PFSK-1 (cell line): ENCODE measurements around the gene FLCN.

Experiments used
- FOXP2 ChIP-seq: optimal IDR thresholded peaks from 2 replicates; pipeline ENCODE3; 2011; ENCODE audit warnings: borderline replicate concordance, control low read depth, inconsistent platforms; ENCODE audit not compliant: insufficient read depth; ENCODE audit errors: extremely low read length, extremely low read depth
- POLR2AphosphoS5 ChIP-seq: IDR thresholded peaks from 2 replicates; pipeline ENCODE4 v1.6.1; 2012; ENCODE audit warnings: low read depth, mild to moderate bottlenecking, control low read depth, low read length, moderate library complexity
- SIN3A ChIP-seq: IDR thresholded peaks from 2 replicates; pipeline ENCODE4 v1.6.1; 2012; ENCODE audit warnings: mild to moderate bottlenecking, low read length, moderate library complexity, borderline replicate concordance; ENCODE audit not compliant: insufficient read depth
- TAF1 ChIP-seq: IDR thresholded peaks from 2 replicates; pipeline ENCODE4 v1.6.1; 2012; ENCODE audit warnings: low read length, control low read depth, borderline replicate concordance; ENCODE audit not compliant: insufficient read depth
- TF ChIP-seq, protein P1 (sequence below), 2 experiments: IDR thresholded peaks; 2 replicates each; pipeline versions ENCODE4 v1.6.1 to v1.8.0; 2011 to 2012; ENCODE audit warnings: low read depth in 2 of 2, low read length in 2 of 2, control low read depth in 1 of 2, inconsistent platforms in 1 of 2, mild to moderate bottlenecking in 1 of 2, moderate library complexity in 1 of 2; ENCODE audit not compliant: insufficient read depth in 1 of 2

FLCN gene

DNA sequence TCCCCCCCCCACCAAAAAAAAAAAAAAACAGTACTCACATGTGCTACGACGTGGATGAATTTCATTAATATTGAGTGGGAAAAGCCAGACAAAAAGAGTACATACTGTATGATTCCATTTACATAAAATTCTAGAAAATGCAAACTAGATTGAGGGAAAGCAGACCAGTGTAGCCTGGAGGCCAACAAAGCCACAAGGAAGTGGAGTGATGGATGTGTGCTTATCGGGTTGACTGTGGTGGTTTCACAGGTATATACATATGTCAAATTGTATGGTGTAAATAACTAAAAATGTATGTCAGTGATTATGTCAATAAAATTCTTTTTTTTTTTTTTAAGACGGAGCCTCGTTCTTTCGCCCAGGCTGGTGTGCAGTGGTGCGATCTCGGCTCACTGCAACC lies 29.0 kb downstream of the FLCN start:
- TF ChIP-seq SIN3A (no peak), TAF1 (no peak), FOXP2 (no peak), POLR2AphosphoS5 (no peak)
- TF ChIP-seq, protein P1, sequence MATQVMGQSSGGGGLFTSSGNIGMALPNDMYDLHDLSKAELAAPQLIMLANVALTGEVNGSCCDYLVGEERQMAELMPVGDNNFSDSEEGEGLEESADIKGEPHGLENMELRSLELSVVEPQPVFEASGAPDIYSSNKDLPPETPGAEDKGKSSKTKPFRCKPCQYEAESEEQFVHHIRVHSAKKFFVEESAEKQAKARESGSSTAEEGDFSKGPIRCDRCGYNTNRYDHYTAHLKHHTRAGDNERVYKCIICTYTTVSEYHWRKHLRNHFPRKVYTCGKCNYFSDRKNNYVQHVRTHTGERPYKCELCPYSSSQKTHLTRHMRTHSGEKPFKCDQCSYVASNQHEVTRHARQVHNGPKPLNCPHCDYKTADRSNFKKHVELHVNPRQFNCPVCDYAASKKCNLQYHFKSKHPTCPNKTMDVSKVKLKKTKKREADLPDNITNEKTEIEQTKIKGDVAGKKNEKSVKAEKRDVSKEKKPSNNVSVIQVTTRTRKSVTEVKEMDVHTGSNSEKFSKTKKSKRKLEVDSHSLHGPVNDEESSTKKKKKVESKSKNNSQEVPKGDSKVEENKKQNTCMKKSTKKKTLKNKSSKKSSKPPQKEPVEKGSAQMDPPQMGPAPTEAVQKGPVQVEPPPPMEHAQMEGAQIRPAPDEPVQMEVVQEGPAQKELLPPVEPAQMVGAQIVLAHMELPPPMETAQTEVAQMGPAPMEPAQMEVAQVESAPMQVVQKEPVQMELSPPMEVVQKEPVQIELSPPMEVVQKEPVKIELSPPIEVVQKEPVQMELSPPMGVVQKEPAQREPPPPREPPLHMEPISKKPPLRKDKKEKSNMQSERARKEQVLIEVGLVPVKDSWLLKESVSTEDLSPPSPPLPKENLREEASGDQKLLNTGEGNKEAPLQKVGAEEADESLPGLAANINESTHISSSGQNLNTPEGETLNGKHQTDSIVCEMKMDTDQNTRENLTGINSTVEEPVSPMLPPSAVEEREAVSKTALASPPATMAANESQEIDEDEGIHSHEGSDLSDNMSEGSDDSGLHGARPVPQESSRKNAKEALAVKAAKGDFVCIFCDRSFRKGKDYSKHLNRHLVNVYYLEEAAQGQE (IDR thresholded peaks at IDR 0.05; ENCODE audit: insufficient read depth in 1 of 2, low read depth in 2 of 2, low read length in 2 of 2): no peak

DNA sequence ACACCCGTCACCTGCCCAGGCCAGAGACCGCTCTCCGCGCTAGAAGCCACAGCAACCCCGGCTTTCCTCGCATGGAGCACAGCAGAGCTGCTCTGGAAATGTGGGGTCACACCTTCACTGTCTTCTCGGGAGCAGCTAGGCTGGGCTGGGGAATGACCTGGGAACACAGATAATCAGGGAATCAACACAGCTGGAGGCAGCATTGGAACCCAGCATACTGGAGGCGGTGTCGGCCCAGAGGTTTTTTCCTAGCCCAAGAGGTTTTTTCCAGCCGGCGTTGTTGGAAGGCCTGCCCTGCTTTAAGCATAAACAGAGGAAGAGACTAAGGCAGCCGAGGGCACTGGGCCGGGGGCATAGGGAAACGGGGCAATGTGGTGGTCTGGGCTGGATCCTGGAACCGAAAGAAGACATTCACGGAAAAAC lies 30.0 kb downstream of the FLCN start:
- no peak for TF ChIP-seq POLR2AphosphoS5
- TF ChIP-seq SIN3A: no peak
- TF ChIP-seq, protein P1 (IDR thresholded peaks at IDR 0.05; ENCODE audit: insufficient read depth in 1 of 2, low read depth in 2 of 2, low read length in 2 of 2): no peak
- no peak for TF ChIP-seq TAF1
- TF ChIP-seq FOXP2: no peak

DNA sequence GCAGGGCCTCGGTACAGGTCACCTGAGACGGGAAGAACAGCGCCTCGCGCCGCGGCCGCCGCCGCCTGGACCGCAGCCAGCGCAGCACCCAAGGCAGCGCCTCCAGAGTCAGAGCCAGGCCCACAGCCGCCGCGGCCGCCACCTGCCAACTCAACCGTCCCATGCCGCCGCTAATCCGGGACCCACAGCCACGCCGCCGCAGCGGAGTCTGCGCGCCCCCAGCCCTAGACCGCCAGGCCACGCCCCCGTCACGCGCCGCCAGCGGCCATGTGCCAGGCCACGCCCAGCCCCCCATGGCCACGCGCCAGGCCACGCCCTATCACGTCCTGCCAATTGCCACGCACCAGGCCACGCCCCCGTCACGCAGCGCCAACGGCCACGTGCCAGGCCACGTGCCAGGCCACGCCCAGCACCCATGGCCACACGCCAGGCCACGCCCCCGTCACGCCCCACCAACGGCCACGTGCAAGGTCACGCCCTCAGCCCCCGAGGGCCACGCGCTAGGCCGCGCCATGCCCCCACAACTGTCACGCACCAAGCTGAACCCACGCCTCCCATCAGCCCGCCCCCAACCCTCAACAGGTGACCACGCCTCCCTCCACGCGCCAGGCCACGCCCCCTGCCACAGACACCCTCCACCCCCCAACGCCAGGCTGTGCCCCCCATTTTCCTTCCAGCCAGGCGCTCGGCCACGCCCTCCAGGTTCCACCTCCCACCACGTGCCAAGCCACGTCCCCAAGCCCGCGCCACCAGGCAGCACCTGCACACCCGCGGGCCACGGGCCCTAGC lies 30.6 kb downstream of the FLCN start, which contains the start of gene PLD6:
Gene PLD6, minus strand, starts transcription at position 210 of the 789 bp plus-strand sequence. Its CDS starts 47 bp downstream, at position 163.
- TF ChIP-seq TAF1 (peak; percentile 77; the same call in 1 of the 2 replicates), POLR2AphosphoS5 (peak; percentile 70), FOXP2 (peak; percentile 100), SIN3A (peak; percentile 97; the same call in 1 of the 2 replicates)
- TF ChIP-seq, protein P1 (IDR thresholded peaks at IDR 0.05; ENCODE audit: insufficient read depth in 1 of 2, low read depth in 2 of 2, low read length in 2 of 2): peak in 1 of 2 experiments; percentile 6; a peak in 1 of 4 replicates

DNA sequence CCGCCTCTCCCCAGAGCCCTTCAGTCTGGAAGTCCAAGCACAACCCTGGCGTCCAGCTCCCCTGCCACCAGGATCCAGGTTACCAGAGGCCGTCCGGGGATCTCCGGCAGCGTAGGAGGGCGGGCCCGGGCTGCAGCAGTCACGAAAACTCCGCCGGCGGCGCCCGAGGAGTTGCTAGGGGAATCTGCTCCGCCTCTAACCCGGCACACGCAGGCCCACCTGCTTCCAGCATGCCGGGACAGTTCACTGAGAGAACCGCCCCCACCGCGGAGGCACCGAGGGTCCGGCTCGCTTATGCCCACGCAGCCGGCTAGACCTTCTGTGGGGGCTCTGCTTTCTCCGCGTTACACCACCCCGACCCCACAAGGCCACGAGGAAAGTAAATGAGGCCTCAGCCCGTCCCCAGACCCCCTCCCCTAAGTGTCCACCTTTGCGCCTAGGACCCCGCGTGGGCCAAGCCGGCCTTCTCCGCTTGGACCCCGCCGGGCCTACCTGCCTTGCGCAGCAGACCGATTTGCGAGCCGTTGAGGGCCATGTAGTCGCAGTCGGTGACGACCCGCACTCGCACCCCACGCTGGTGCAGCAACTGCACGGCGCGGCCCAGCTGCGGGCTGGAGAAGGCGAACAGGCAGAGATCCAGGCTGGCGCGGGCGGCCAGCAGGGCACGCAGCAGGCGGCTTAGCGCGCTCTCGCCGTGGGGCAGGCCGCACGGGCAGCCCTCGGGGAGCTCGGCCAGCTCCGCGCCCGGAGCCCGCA lies 31.4 kb downstream of the FLCN start:
- TF ChIP-seq FOXP2: no peak
- no peak for TF ChIP-seq TAF1
- TF ChIP-seq SIN3A: no peak
- no peak for TF ChIP-seq POLR2AphosphoS5
- TF ChIP-seq, protein P1 (IDR thresholded peaks at IDR 0.05; ENCODE audit: insufficient read depth in 1 of 2, low read depth in 2 of 2, low read length in 2 of 2): no peak
